Cardiac muscle cell (in vitro differentiated cells and primary cell): ENCODE measurements around the gene ARMS2. TPM values are rescaled to one million over a fixed set of nuclear protein-coding genes. Genes with fewer than 3 reads are reported as not detected.

Experiments used
- DNase-seq, 2 donors: peaks; one replicate each; pipeline versions ENCODE4 v3.0.0 to v3.0.0-alpha.2; 2010 to 2017; ENCODE audit warnings: low read depth in 1 of 2, low spot score in 1 of 2
- H3K27ac ChIP-seq: fragments of 200-600 bp; sonication (generic); 2 replicates; pipeline ENCODE4 v1.5.1; 2016
- H3K27me3 ChIP-seq: fragments of 200-600 bp; sonication (generic); 2 replicates; pipeline ENCODE4 v1.6.0; 2016; ENCODE audit warnings: control low read depth
- H3K36me3 ChIP-seq: fragments of 200-600 bp; sonication (generic); 2 replicates; pipeline ENCODE4 v1.5.1; 2016; ENCODE audit warnings: control low read depth
- H3K4me1 ChIP-seq: fragments of 200-600 bp; sonication (generic); 2 replicates; pipeline ENCODE4 v1.8.1; 2017; ENCODE audit warnings: low read depth, mild to moderate bottlenecking, mixed run types
- H3K4me3 ChIP-seq: fragments of 200-600 bp; sonication (generic); 2 replicates; pipeline ENCODE4 v1.5.1; 2016; ENCODE audit warnings: mild to moderate bottlenecking
- H3K9me3 ChIP-seq: fragments of 200-600 bp; sonication (generic); 2 replicates; pipeline ENCODE4 v1.5.1; 2017; ENCODE audit warnings: low read depth, mild to moderate bottlenecking, control low read depth
- CTCF ChIP-seq: IDR thresholded peaks from 2 replicates; pipeline ENCODE4 v1.5.1; 2012; ENCODE audit warnings: low read depth, mild to moderate bottlenecking, low read length
- polyA plus RNA-seq: library from polyadenylated mRNA; unstranded; fragments of >200 nt; fragmentation: Nextera tagmentation; extraction: Ambion mirVana; gene quantifications from 2 replicates; pipeline ENCODE4 v1.2.1, GENCODE V29; 2016
- total RNA-seq: library from RNA; depleted of rRNA; stranded (reverse); fragments of >200 nt; gene quantifications from 2 replicates; pipeline ENCODE4 v1.2.3, GENCODE V29; 2016

Gene ARMS2
- total and polyA plus RNA-seq, 2 experiments from 2014 or later, result not detected

- H3K4me3 ChIP-seq, result no peak overlapping the region
- H3K4me1 ChIP-seq, result peaks cover 10% of the 10 kb centered on the region
- no peaks in the 10 kb centered on the region for H3K27me3 ChIP-seq
- H3K36me3 ChIP-seq, result no peaks in the 10 kb centered on the region
- H3K27ac ChIP-seq, result no peak overlapping the region
- H3K9me3 ChIP-seq, result no peaks in the 10 kb centered on the region
- TF ChIP-seq CTCF, result no peak
- DNase-seq, result no peak
These were observed 50.6 kb downstream of the ARMS2 start for GRCh38 chr10:122505011-122505410.

GRCh38 chr10:122505885-122506645 is 51.6 kb downstream of the ARMS2 start:
- Histone ChIP-seq H3K27ac (no peak overlapping the region), H3K27me3 (no peaks in the 10 kb centered on the region), H3K9me3 (no peaks in the 10 kb centered on the region), H3K4me1 (peaks cover 10% of the 10 kb centered on the region), H3K36me3 (no peaks in the 10 kb centered on the region), H3K4me3 (no peak overlapping the region)
- DNase-seq, result no peak
- no peak for TF ChIP-seq CTCF

Other genes starting within 250 kb of the ARMS2 start
- gene BTBD16, start 183.4 kb upstream of the ARMS2 start, total RNA-seq, result 0.09 TPM in 1 of 2 replicates, not detected in the other
- gene BTBD16, start 183.4 kb upstream of the ARMS2 start, polyA plus RNA-seq, result 0.16 TPM in 1 of 2 replicates, not detected in the other
- 26.5 and 30.0 TPM in 2 replicates for gene PLEKHA1, start 79.9 kb upstream of the ARMS2 start, total RNA-seq
- gene PLEKHA1, start 79.9 kb upstream of the ARMS2 start, polyA plus RNA-seq, result 44.8 and 66.1 TPM in 2 replicates
- gene HTRA1, start 6.9 kb downstream of the ARMS2 start, total RNA-seq, result 139 and 154 TPM in 2 replicates
- gene HTRA1, start 6.9 kb downstream of the ARMS2 start, polyA plus RNA-seq, result 226 and 289 TPM in 2 replicates
- 0.07 TPM in 1 of 2 replicates, not detected in the other for gene DMBT1, start 106.1 kb downstream of the ARMS2 start, total RNA-seq
- gene DMBT1, start 106.1 kb downstream of the ARMS2 start, polyA plus RNA-seq, result not detected in 2 replicates
- gene C10orf120, start 245.2 kb downstream of the ARMS2 start, total RNA-seq, result not detected in 2 replicates
- not detected in 2 replicates for gene C10orf120, start 245.2 kb downstream of the ARMS2 start, polyA plus RNA-seq